Measurements from ENCODE around the gene FOXK2. TPM values are rescaled to one million over a fixed set of nuclear protein-coding genes. Genes with fewer than 3 reads are reported as not detected.
"Not testable (repeated sequence)": the region's sequence is repeated elsewhere in the genome, so short reads cannot be mapped to it uniquely, and the experiment has no call there.

The FOXK2 gene
- total RNA-seq, 2 experiments from 2014 or later: 58.1 to 75.4 TPM

- CTCF ChIA-PET: interaction anchor here (1.7 to 3.7 kb wide), 3 partner anchors 8 to 17 kb away, joined by 7 to 33 read pairs (median 17); no protein-coding TSS in a partner anchor
- H3K9me3 Mint-ChIP-seq (ENCODE audit: low read depth); H3K36me3 Mint-ChIP-seq (ENCODE audit: low read depth); ATAC-seq; H3K4me3 Mint-ChIP-seq; intact Hi-C loops (cut with DNase I, micrococcal nuclease); POLR2A ChIA-PET; H3K27me3 Mint-ChIP-seq; DNase-seq; H3K27ac Mint-ChIP-seq: not testable (repeated sequence)
- peaks cover 51% of the 10 kb centered on the region for H3K4me1 Mint-ChIP-seq
Measured at GRCh38 chr17:82537228-82537627, 17.7 kb downstream of the FOXK2 start.

GRCh38 chr17:82539076-82539475 is 19.5 kb downstream of the FOXK2 start:
- CTCF ChIA-PET: interaction anchor here (1.5 kb wide), 1 partner anchor 15 kb away, joined by 5 read pairs; no protein-coding TSS in a partner anchor
- H3K9me3 Mint-ChIP-seq (ENCODE audit: low read depth); intact Hi-C loops (cut with DNase I, micrococcal nuclease); H3K4me3 Mint-ChIP-seq; H3K27me3 Mint-ChIP-seq; ATAC-seq; H3K36me3 Mint-ChIP-seq (ENCODE audit: low read depth); DNase-seq: not testable (repeated sequence)
- POLR2A ChIA-PET: interaction anchor here (0.7 kb wide), 1 partner anchor 90 kb away, joined by 3 read pairs; no protein-coding TSS in a partner anchor
- peaks cover 51% of the 10 kb centered on the region for H3K4me1 Mint-ChIP-seq
- H3K27ac Mint-ChIP-seq: peak overlapping the region; percentile 4

DNA sequence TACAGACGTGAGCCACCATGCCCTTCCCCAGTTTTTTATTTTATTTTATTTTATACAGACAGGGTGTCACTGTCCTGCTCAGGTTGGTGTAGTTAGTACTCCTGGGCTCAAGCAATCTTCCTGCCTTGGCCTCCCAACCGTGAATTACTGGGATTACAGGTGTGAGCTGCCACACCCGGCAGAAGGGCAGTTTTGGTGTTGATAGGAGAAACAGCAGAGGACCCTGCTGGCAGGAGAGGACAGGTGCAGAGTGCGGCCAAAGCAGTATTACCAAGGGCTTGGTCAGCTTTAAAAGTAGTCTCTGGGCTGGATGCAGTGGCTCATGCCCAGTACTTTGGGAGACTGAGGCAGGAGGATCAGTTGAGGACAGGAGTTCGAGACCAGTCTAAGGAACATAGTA is 22.9 kb downstream of the FOXK2 start:
- ChIA-PET CTCF (interaction anchor here (1.6 kb wide), 1 partner anchor 11 kb away, joined by 6 read pairs; no protein-coding TSS in a partner anchor), POLR2A (interaction anchor here (0.7 kb wide), 1 partner anchor 27 kb away, joined by 3 read pairs; no protein-coding TSS in a partner anchor)
- no peak overlapping the region for H3K27ac Mint-ChIP-seq

DNA sequence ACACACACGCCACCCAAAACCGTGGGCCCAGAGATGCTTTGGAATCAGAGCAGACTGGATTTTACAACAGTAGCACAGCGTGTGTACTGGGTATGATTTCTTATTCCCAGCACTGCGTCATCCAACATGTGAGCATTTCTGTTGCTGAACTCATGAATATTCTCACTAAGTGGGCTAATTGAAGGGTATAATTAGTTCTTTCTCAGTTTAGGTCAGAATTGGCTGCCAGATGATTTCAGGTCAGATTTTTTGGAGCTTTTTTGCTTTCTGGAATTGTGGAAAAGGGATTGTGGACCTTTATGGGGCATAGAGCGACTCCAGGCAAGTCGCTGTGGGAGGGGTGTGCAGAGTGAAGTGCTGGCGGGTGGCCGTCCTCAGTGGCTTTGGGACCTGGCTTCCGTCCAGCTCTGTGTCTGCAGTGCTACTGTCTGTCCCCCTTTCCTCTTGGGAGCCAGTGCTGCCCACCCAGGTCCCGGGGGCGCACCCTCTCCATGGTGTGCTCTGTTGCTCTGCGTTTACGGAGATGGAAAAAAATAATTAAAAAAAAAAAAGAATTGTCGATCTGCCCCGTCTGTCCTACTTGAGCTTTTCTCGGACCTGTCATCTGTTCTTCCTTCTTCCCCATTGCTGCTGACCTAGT is 25.0 kb downstream of the FOXK2 start:
- peaks cover under 1% of the 10 kb centered on the region for H3K36me3 Mint-ChIP-seq (ENCODE audit: low read depth)
- H3K4me1 Mint-ChIP-seq: peaks cover 50% of the 10 kb centered on the region
- H3K27me3 Mint-ChIP-seq: no peaks in the 10 kb centered on the region
- DNase-seq: no peak
- POLR2A ChIA-PET: no interaction called here
- ATAC-seq: no peak
- no peak overlapping the region for H3K4me3 Mint-ChIP-seq
- intact Hi-C loops (cut with DNase I, micrococcal nuclease): no loop called here
- H3K27ac Mint-ChIP-seq: no peak overlapping the region
- no peaks in the 10 kb centered on the region for H3K9me3 Mint-ChIP-seq (ENCODE audit: low read depth)
- CTCF ChIA-PET: interaction anchor here (1.1 to 2.3 kb wide), 3 partner anchors 8 to 15 kb away, joined by 3 to 9 read pairs (median 7); no protein-coding TSS in a partner anchor

More for the DNA sequence above, 22.9 kb downstream of the FOXK2 start:
- no peak for ATAC-seq
- peaks cover 43% of the 10 kb centered on the region for H3K4me1 Mint-ChIP-seq
- no peak for DNase-seq
- intact Hi-C loops (cut with DNase I, micrococcal nuclease): no loop called here
- H3K27me3 Mint-ChIP-seq: no peaks in the 10 kb centered on the region
- no peaks in the 10 kb centered on the region for H3K9me3 Mint-ChIP-seq (ENCODE audit: low read depth)
- H3K36me3 Mint-ChIP-seq (ENCODE audit: low read depth): no peaks in the 10 kb centered on the region
- H3K4me3 Mint-ChIP-seq: no peak overlapping the region

- Mint-ChIP-seq H3K36me3 (ENCODE audit: low read depth) (peaks cover 2% of the 10 kb centered on the region), H3K4me1 (peaks cover 51% of the 10 kb centered on the region), H3K27me3 (no peaks in the 10 kb centered on the region), H3K4me3 (no peak overlapping the region), H3K9me3 (ENCODE audit: low read depth) (no peaks in the 10 kb centered on the region), H3K27ac (no peak overlapping the region)
- ChIA-PET POLR2A (no interaction called here), CTCF (interaction anchor here (1.9 to 2.3 kb wide), 2 partner anchors 9 to 10 kb away, joined by 7 to 9 read pairs; no protein-coding TSS in a partner anchor)
- DNase-seq (no peak), ATAC-seq (no peak)
- intact Hi-C loops (cut with DNase I, micrococcal nuclease): no loop called here
Measured at GRCh38 chr17:82545071-82545462, 25.5 kb downstream of the FOXK2 start.

DNA sequence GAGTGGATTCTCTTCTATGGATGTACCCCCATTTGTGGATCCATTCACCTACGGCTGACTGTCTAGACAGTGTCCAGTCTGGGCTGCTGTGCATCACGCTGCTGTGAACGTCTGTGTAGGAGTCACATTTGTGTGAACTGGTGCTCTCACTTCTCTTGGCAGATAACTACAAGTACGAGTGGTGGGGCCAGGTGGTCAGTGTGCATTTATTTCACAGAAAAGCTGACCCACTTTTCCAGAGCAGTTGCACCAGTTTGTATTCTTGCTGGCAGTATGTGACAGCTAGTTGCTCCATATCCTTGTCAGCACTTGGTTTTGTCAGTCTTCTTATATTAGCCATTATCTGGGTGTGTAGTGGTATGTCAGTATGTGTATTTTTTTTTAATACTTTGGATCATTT is 28.4 kb downstream of the FOXK2 start:
- Mint-ChIP-seq H3K4me1 (peaks cover 58% of the 10 kb centered on the region), H3K36me3 (ENCODE audit: low read depth) (peaks cover 2% of the 10 kb centered on the region), H3K27ac (no peak overlapping the region), H3K9me3 (ENCODE audit: low read depth) (no peaks in the 10 kb centered on the region), H3K4me3 (no peak overlapping the region), H3K27me3 (no peaks in the 10 kb centered on the region)
- ChIA-PET CTCF (interaction anchor here (0.6 to 1.0 kb wide), 3 partner anchors 12 to 60 kb away, joined by 3 to 4 read pairs (median 4); no protein-coding TSS in a partner anchor), POLR2A (no interaction called here)
- ATAC-seq: no peak
- intact Hi-C loops (cut with DNase I, micrococcal nuclease): no loop called here
- no peak for DNase-seq

DNA sequence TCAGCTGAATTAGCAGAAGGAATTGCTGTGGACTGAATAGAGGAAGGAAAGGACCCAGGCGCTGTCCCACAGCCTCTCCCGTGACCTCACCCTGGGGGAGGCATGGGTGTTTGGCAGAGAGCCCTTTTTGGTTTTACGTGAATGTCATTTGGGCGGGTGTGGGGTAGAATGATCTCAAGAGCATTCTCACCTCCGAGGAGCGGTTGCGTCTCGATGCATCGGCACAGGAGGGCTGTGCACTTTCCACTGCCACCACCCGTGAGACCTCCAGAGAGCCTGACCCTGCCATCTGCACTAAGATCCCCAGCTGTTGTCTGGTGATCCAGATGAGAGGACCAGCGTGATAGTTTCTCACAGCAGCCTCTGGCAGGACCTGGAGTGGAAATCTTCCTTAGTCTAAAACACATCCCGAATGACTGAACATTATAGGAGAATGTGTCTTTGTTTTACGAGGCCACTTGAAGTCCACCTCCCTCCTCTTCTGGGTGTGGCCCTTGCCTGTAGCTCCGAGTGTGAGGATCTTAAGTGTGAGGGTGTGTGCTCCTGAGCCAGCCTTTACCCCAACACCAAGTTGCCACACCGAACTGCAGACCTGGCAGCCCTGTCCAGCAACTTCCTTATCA is 29.3 kb downstream of the FOXK2 start:
- CTCF ChIA-PET: interaction anchor here (3.9 kb wide), 1 partner anchor 12 kb away, joined by 33 read pairs; no protein-coding TSS in a partner anchor
- POLR2A ChIA-PET: no interaction called here
- ATAC-seq: no peak
- intact Hi-C loops (cut with DNase I, micrococcal nuclease): no loop called here
- no peaks in the 10 kb centered on the region for H3K9me3 Mint-ChIP-seq (ENCODE audit: low read depth)
- peaks cover 2% of the 10 kb centered on the region for H3K36me3 Mint-ChIP-seq (ENCODE audit: low read depth)
- H3K4me1 Mint-ChIP-seq: peaks cover 54% of the 10 kb centered on the region
- no peak for DNase-seq
- no peaks in the 10 kb centered on the region for H3K27me3 Mint-ChIP-seq
- H3K27ac Mint-ChIP-seq: peak overlapping the region; percentile 14
- H3K4me3 Mint-ChIP-seq: no peak overlapping the region

GRCh38 chr17:82551779-82552457 is 32.4 kb downstream of the FOXK2 start:
- ATAC-seq (peak; percentile 100), DNase-seq (peak; percentile 90)
- Mint-ChIP-seq H3K4me3 (no peak overlapping the region), H3K27me3 (no peaks in the 10 kb centered on the region), H3K27ac (peak overlapping the region; percentile 56), H3K4me1 (peaks cover 41% of the 10 kb centered on the region), H3K9me3 (ENCODE audit: low read depth) (no peaks in the 10 kb centered on the region), H3K36me3 (ENCODE audit: low read depth) (peaks cover 4% of the 10 kb centered on the region)
- POLR2A ChIA-PET: interaction anchor here (0.6 kb wide), 1 partner anchor 69 kb away, joined by 4 read pairs; no protein-coding TSS in a partner anchor
- intact Hi-C loops (cut with DNase I, micrococcal nuclease): loop anchor here (1.0 to 5.0 kb wide), 8 partner anchors 33 to 200 kb away; partner anchors contain the start of genes FOXK2 (in 1 of the 2) and NARF (in 1 of the 2)
- CTCF ChIA-PET: interaction anchor here (0.6 to 3.9 kb wide), 9 partner anchors 15 to 134 kb away, joined by 3 to 33 read pairs (median 4); no protein-coding TSS in a partner anchor

- DNase-seq: no peak
- H3K27ac Mint-ChIP-seq: peak overlapping the region; percentile 56
- peaks cover 4% of the 10 kb centered on the region for H3K36me3 Mint-ChIP-seq (ENCODE audit: low read depth)
- peaks cover 40% of the 10 kb centered on the region for H3K4me1 Mint-ChIP-seq
- H3K27me3 Mint-ChIP-seq: no peaks in the 10 kb centered on the region
- H3K9me3 Mint-ChIP-seq (ENCODE audit: low read depth): no peaks in the 10 kb centered on the region
- intact Hi-C loops (cut with DNase I, micrococcal nuclease): loop anchor here (1.0 to 5.0 kb wide), 4 partner anchors 58 to 200 kb away; partner anchors contain the start of gene NARF (in 1 of the 2)
- no peak for ATAC-seq
- ChIA-PET CTCF (interaction anchor here (0.6 to 2.1 kb wide), 4 partner anchors 9 to 180 kb away, joined by 4 to 6 read pairs (median 4); no protein-coding TSS in a partner anchor), POLR2A (no interaction called here)
- H3K4me3 Mint-ChIP-seq: no peak overlapping the region
Measured at GRCh38 chr17:82552580-82552979, 33.0 kb downstream of the FOXK2 start.

- DNase-seq: no peak
- Mint-ChIP-seq H3K9me3 (ENCODE audit: low read depth) (no peaks in the 10 kb centered on the region), H3K36me3 (ENCODE audit: low read depth) (peaks cover 6% of the 10 kb centered on the region), H3K27ac (no peak overlapping the region), H3K4me3 (no peak overlapping the region), H3K27me3 (no peaks in the 10 kb centered on the region), H3K4me1 (peaks cover 36% of the 10 kb centered on the region)
- ChIA-PET POLR2A (no interaction called here), CTCF (interaction anchor here (0.5 to 2.3 kb wide), 15 partner anchors 10 to 204 kb away, joined by 3 to 17 read pairs (median 4); no protein-coding TSS in a partner anchor)
- intact Hi-C loops (cut with DNase I, micrococcal nuclease): loop anchor here in 1 of 2 experiments (5.0 kb wide), 3 partner anchors 61 to 201 kb away; partner anchors contain the start of gene NARF
- no peak for ATAC-seq
Measured at GRCh38 chr17:82553210-82553930, 33.8 kb downstream of the FOXK2 start.
